A549 (cell line): ENCODE results near the gene RALGPS2. TPM values are rescaled to one million over a fixed set of nuclear protein-coding genes. Genes with fewer than 3 reads are reported as not detected.
"Not testable (repeated sequence)": the region's sequence is repeated elsewhere in the genome, so short reads cannot be mapped to it uniquely, and the experiment has no call there.

Source experiments
- ATAC-seq, 2 experiments: fragments of 200-7000 bp in 1 of 2; fragments of >200 bp in 1 of 2; cut with Nextera tagmentation in 1 of 2; cut with Tn5 transposase in 1 of 2; 3 replicates each; pipeline versions ENCODE4 v1.8.0 to v1.9.1; 2018 to 2020; ENCODE audit warnings: mild to moderate bottlenecking in 1 of 2, moderate library complexity in 1 of 2
- CTCF ChIA-PET: fragments of 300-600 bp; sonication (Branson Sonifier 250); formaldehyde crosslinking; extraction: SDS; loops from one replicate; lab custom pipeline; 2021; ENCODE audit warnings: antibody characterized with exemption, inconsistent platforms; lab: Yijun Ruan, JAX
- POLR2A ChIA-PET: fragments of 350-600 bp; formaldehyde crosslinking; extraction: SDS; loops from one replicate; lab custom pipeline; 2021; ENCODE audit warnings: antibody characterized with exemption, inconsistent platforms; lab: Yijun Ruan, JAX
- DNase-seq, 2 experiments: peaks; one replicate each; pipeline versions ENCODE4 v3.0.0 to v3.0.0-alpha.2; 2011 to 2016; ENCODE audit warnings: low read depth in 1 of 2, low spot score in 1 of 2
- FAIRE-seq: peaks from 2 replicates; lab custom pipeline; 2011; peaks lifted over from hg19 to GRCh38; lab: Jason Lieb, UNC
- H3K27ac ChIP-seq, 2 experiments: fragments of >200 bp; sonication (Bioruptor Twin); formaldehyde crosslinking; 3 replicates each; pipeline ENCODE4 v1.5.1; 2016 to 2017
- H3K4me1 ChIP-seq: fragments of >200 bp; sonication (Bioruptor Twin); formaldehyde crosslinking; 3 replicates; pipeline ENCODE4 v1.6.1; 2016
- H3K4me2 ChIP-seq: fragments of >200 bp; sonication (Bioruptor Twin); formaldehyde crosslinking; 3 replicates; pipeline ENCODE4 v1.6.1; 2016
- H3K4me3 ChIP-seq: fragments of >200 bp; sonication (Bioruptor Twin); formaldehyde crosslinking; 3 replicates; pipeline ENCODE4 v1.5.1; 2016
- H3K9me3 ChIP-seq: fragments of >200 bp; sonication (Bioruptor Twin); formaldehyde crosslinking; 3 replicates; pipeline ENCODE4 v1.6.1; 2016
- ATOH8 ChIP-seq: fragments of 250-450 bp; sonication (Bioruptor Pico); IDR thresholded peaks from 2 replicates; pipeline ENCODE4 v1.5.0; 2020; ENCODE audit warnings: low read depth, mild to moderate bottlenecking, moderate library complexity
- CHD4 ChIP-seq: fragments of 200-600 bp; sonication (generic); IDR thresholded peaks from 2 replicates; pipeline ENCODE4 v1.6.1; 2016; ENCODE audit warnings: antibody characterized with exemption, mild to moderate bottlenecking, borderline replicate concordance
- EHF ChIP-seq: fragments of 250-450 bp; sonication (Bioruptor Pico); IDR thresholded peaks from 2 replicates; pipeline ENCODE4 v1.5.0; 2020; ENCODE audit warnings: mild to moderate bottlenecking
- EHMT2 ChIP-seq: fragments of 200-600 bp; sonication (generic); IDR thresholded peaks from 2 replicates; pipeline ENCODE4 v1.6.1; 2016; ENCODE audit warnings: antibody characterized with exemption, low read depth, mild to moderate bottlenecking, moderate library complexity
- FOXS1 ChIP-seq: fragments of 250-450 bp; sonication (Bioruptor Pico); IDR thresholded peaks from 2 replicates; pipeline ENCODE4 v1.5.0; 2020; ENCODE audit warnings: mild to moderate bottlenecking, moderate library complexity
- GATA3 ChIP-seq: IDR thresholded peaks from 2 replicates; pipeline ENCODE4 v1.6.1; 2012; ENCODE audit warnings: borderline replicate concordance
- HDAC2 ChIP-seq: fragments of 200-600 bp; sonication (generic); IDR thresholded peaks from 2 replicates; pipeline ENCODE4 v1.6.1; 2016
- HES2 ChIP-seq: fragments of >200 bp; sonication (Bioruptor Twin); formaldehyde crosslinking; IDR thresholded peaks from 2 replicates; pipeline ENCODE4 v1.6.1; 2016
- HMGXB4 ChIP-seq: fragments of 250-450 bp; sonication (Bioruptor Pico); IDR thresholded peaks from 2 replicates; pipeline ENCODE4 v1.5.0; 2021; ENCODE audit warnings: mild to moderate bottlenecking, moderate library complexity, borderline replicate concordance
- HOXB13 ChIP-seq: fragments of 250-450 bp; sonication (Bioruptor Pico); IDR thresholded peaks from 2 replicates; pipeline ENCODE4 v1.5.0; 2020; ENCODE audit warnings: low read depth, mild to moderate bottlenecking, moderate library complexity
- JUN ChIP-seq, 2 experiments: fragments of >200 bp; sonication (Bioruptor Twin); formaldehyde crosslinking; IDR thresholded peaks; 2 replicates in 1 of 2; 3 replicates in 1 of 2; pipeline ENCODE4 v1.6.1; 2016 to 2017
- KDM1A ChIP-seq: fragments of 200-600 bp; sonication (generic); IDR thresholded peaks from 2 replicates; pipeline ENCODE4 v1.6.1; 2016; ENCODE audit warnings: low read depth, mild to moderate bottlenecking
- KDM5A ChIP-seq: fragments of 200-600 bp; sonication (generic); IDR thresholded peaks from 2 replicates; pipeline ENCODE4 v1.6.1; 2016; ENCODE audit warnings: antibody characterized with exemption, mild to moderate bottlenecking
- MYC ChIP-seq: IDR thresholded peaks from 2 replicates; pipeline ENCODE4 v1.6.1; 2012; ENCODE audit warnings: mild to moderate bottlenecking, inconsistent platforms, low read length, improper control_type of control experiment, borderline replicate concordance
- NFE2L2 ChIP-seq: fragments of 150-350 bp; conservative IDR thresholded peaks from 2 replicates; pipeline ENCODE4 v1.6.1; 2014; ENCODE audit warnings: low read length
- NR3C1 ChIP-seq: fragments of >200 bp; sonication (Bioruptor Twin); formaldehyde crosslinking; IDR thresholded peaks from 3 replicates; pipeline ENCODE4 v1.6.1; 2017
- PHF8 ChIP-seq: fragments of 200-600 bp; sonication (generic); IDR thresholded peaks from 2 replicates; pipeline ENCODE4 v1.6.1; 2016; ENCODE audit warnings: low read depth, mild to moderate bottlenecking, antibody characterized with exemption, moderate library complexity, borderline replicate concordance
- POLR2A ChIP-seq: IDR thresholded peaks from 2 replicates; pipeline ENCODE4 v1.6.1; 2012; ENCODE audit warnings: mild to moderate bottlenecking, low read length
- POLR2AphosphoS2 ChIP-seq: conservative IDR thresholded peaks from 2 replicates; pipeline ENCODE4 v1.6.1; 2012; ENCODE audit warnings: low read length, improper control_type of control experiment, inconsistent platforms
- RCOR1 ChIP-seq: fragments of 150-350 bp; IDR thresholded peaks from 2 replicates; pipeline ENCODE4 v1.6.1; 2014; ENCODE audit warnings: antibody characterized with exemption, low read length, low read depth
- RNF2 ChIP-seq: fragments of 200-600 bp; sonication (generic); IDR thresholded peaks from 2 replicates; pipeline ENCODE4 v1.6.1; 2016; ENCODE audit warnings: low read depth, mild to moderate bottlenecking, antibody characterized with exemption, moderate library complexity, borderline replicate concordance
- WGBS: methylation state at CpG from one replicate; pipeline ENCODE4 v1.1.6; 2017; ENCODE audit errors: missing lambda C conversion rate; 5-methylcytosine and 5-hydroxymethylcytosine counted together
- polyA plus RNA-seq, 4 experiments: library from polyadenylated mRNA; depleted of rRNA in 3 of 4; stranded (reverse); fragments of >200 nt; fragmentation: RNase III in 1 of 4; extraction: RNeasy Plus Mini Kit Qiagen cat#74134 plus additional on column Dnase treatment in 1 of 4; gene quantifications; 2 replicates in 3 of 4; 3 replicates in 1 of 4; pipeline ENCODE4 v1.2.3, GENCODE V29; 2011 to 2017

Gene RALGPS2
- polyA plus RNA-seq, 2 of the 4 experiments (the other 2 are of a cell fraction): 11.8 to 18.6 TPM

GRCh38 chr1:178743801-178744200 is 18.8 kb downstream of the RALGPS2 start:
- ChIA-PET CTCF (interaction anchor here (1.3 kb wide), 1 partner anchor 19 kb away, joined by 3 read pairs; the partner anchor contains the start of gene RALGPS2), POLR2A (no interaction called here)
- ATAC-seq (no peak), DNase-seq (no peak), FAIRE-seq (no peak)
- TF ChIP-seq PHF8 (no peak), KDM5A (no peak), HOXB13 (CRISPR knock-in tag) (no peak), NR3C1 (no peak), JUN (IDR thresholded peaks at IDR 0.05) (no peak), RCOR1 (no peak), GATA3 (no peak), POLR2A (no peak), EHMT2 (no peak), HMGXB4 (CRISPR knock-in tag) (no peak), HDAC2 (no peak), HES2 (no peak), POLR2AphosphoS2 (no peak)
- WGBS: 69% methylated on average over 2 of the region's 2 CpGs
- Histone ChIP-seq H3K4me2 (no peak overlapping the region), H3K27ac (no peak overlapping the region), H3K4me3 (no peak overlapping the region), H3K9me3 (no peaks in the 10 kb centered on the region), H3K4me1 (no peaks in the 10 kb centered on the region)

GRCh38 chr1:178745260-178745659 is 20.2 kb downstream of the RALGPS2 start:
- ATAC-seq (no peak), FAIRE-seq (no peak), DNase-seq (no peak)
- 76% methylated on average over 2 of the region's 2 CpGs for whole genome bisulfite sequencing
- TF ChIP-seq RNF2 (no peak), KDM1A (no peak), HDAC2 (no peak), CHD4 (no peak), MYC (no peak), FOXS1 (no peak), HOXB13 (CRISPR knock-in tag) (no peak), ATOH8 (CRISPR knock-in tag) (no peak), EHF (CRISPR knock-in tag) (no peak)
- no peaks in the 10 kb centered on the region for H3K9me3 ChIP-seq
- no peak overlapping the region for H3K4me2 ChIP-seq
- ChIA-PET POLR2A (no interaction called here), CTCF (interaction anchor here (0.8 kb wide), 2 partner anchors 202 to 244 kb away, joined by 3 read pairs; no protein-coding TSS in a partner anchor)
- no peak overlapping the region for H3K4me3 ChIP-seq
- H3K27ac ChIP-seq: no peak overlapping the region
- H3K4me1 ChIP-seq: no peaks in the 10 kb centered on the region

- Histone ChIP-seq H3K9me3 (no peaks in the 10 kb centered on the region), H3K4me1 (no peaks in the 10 kb centered on the region), H3K4me2 (no peak overlapping the region), H3K4me3 (no peak overlapping the region), H3K27ac (no peak overlapping the region)
- no peak for DNase-seq
- WGBS: 84% methylated on average over 2 of the region's 2 CpGs
- TF ChIP-seq RCOR1 (no peak), NFE2L2 (no peak)
- ATAC-seq: no peak
- POLR2A ChIA-PET: no interaction called here
- CTCF ChIA-PET: no interaction called here
- FAIRE-seq: no peak
Observed at GRCh38 chr1:178746345-178746744, 21.3 kb downstream of the RALGPS2 start.

- H3K9me3 ChIP-seq, DNase-seq, H3K4me1 ChIP-seq, ATAC-seq, POLR2A ChIA-PET, H3K4me3 ChIP-seq, FAIRE-seq, H3K4me2 ChIP-seq, H3K27ac ChIP-seq: not testable (repeated sequence)
- CTCF ChIA-PET: interaction anchor here (0.6 to 1.9 kb wide), 2 partner anchors 8 to 204 kb away, joined by 3 to 7 read pairs; no protein-coding TSS in a partner anchor
- 95% methylated on average over 3 of the region's 3 CpGs for WGBS
Observed at GRCh38 chr1:178747361-178747760, 22.3 kb downstream of the RALGPS2 start.
